ENCODE results near the gene RAB21. TPM values are rescaled to one million over a fixed set of nuclear protein-coding genes. Genes with fewer than 3 reads are reported as not detected.
A peak's percentile ranks its signal among the peaks of the same experiment; 100 is the strongest.

Gene RAB21
- 100 to 1,000 TPM in 1 of 2 donors, 10 to 100 TPM in 1; 95.7 to 117 TPM for total RNA-seq
- long read RNA-seq, full-length matches to known transcripts, result 2 of 7 reads
- long read RNA-seq, partial matches to known transcripts, result 1 of 7 reads
- long read RNA-seq, other reads (novel, unspliced or antisense), result 4 of 7 reads

- DNase-seq (peak; percentile 99), ATAC-seq (peak; percentile 98 to 99)
- intact Hi-C loops (cut with DNase I), result loop anchor here in 1 of 2 donors (10.0 kb wide), 1 partner anchor 90 kb away; the partner anchor contains the start of genes THAP2 and ZFC3H1
Observed at GRCh38 chr12:71754461-71755145, at the start of gene RAB21. Gene RAB21, plus strand, starts transcription at chr12:71754863. Its CDS starts 267 bp downstream, at chr12:71755130.

- ATAC-seq (no peak), DNase-seq (no peak)
- intact Hi-C loops (cut with DNase I), result no loop called here
Observed at GRCh38 chr12:71704920-71705319, 49.7 kb upstream of the RAB21 start.

- intact Hi-C loops (cut with DNase I), result no loop called here
- ATAC-seq (no peak), DNase-seq (no peak)
Observed at GRCh38 chr12:71708658-71709057, 46.0 kb upstream of the RAB21 start.

- peak in 1 of 2 donors; percentile 69 for ATAC-seq
- intact Hi-C loops (cut with DNase I), result no loop called here
Observed at GRCh38 chr12:71710276-71711125, 44.2 kb upstream of the RAB21 start.

GRCh38 chr12:71718611-71719010 lies 36.1 kb upstream of the RAB21 start:
- intact Hi-C loops (cut with DNase I), result no loop called here
- DNase-seq, result no peak
- ATAC-seq, result no peak

More at GRCh38 chr12:71710276-71711125, 44.2 kb upstream of the RAB21 start:
- DNase-seq, result no peak

- DNase-seq, result no peak
- ATAC-seq, result peak; percentile 30 to 87
- intact Hi-C loops (cut with DNase I), result no loop called here
Observed at GRCh38 chr12:71719647-71720370, 34.9 kb upstream of the RAB21 start.

GRCh38 chr12:71721783-71722505 lies 32.7 kb upstream of the RAB21 start:
- intact Hi-C loops (cut with DNase I), result no loop called here
- ATAC-seq, result no peak

GRCh38 chr12:71725011-71725410 lies 29.7 kb upstream of the RAB21 start:
- no peak for ATAC-seq
- DNase-seq, result no peak
- intact Hi-C loops (cut with DNase I), result no loop called here

More at GRCh38 chr12:71721783-71722505, 32.7 kb upstream of the RAB21 start:
- no peak for DNase-seq

- ATAC-seq (no peak), DNase-seq (no peak)
- intact Hi-C loops (cut with DNase I), result no loop called here
Observed at GRCh38 chr12:71726548-71726947, 28.1 kb upstream of the RAB21 start.

- ATAC-seq (no peak), DNase-seq (no peak)
- intact Hi-C loops (cut with DNase I), result no loop called here
Observed at GRCh38 chr12:71727958-71728357, 26.7 kb upstream of the RAB21 start.

GRCh38 chr12:71730936-71731335 lies 23.7 kb upstream of the RAB21 start:
- ATAC-seq (no peak), DNase-seq (no peak)
- intact Hi-C loops (cut with DNase I), result no loop called here

GRCh38 chr12:71731439-71732356 lies 23.0 kb upstream of the RAB21 start:
- ATAC-seq (no peak), DNase-seq (no peak)
- intact Hi-C loops (cut with DNase I), result no loop called here

GRCh38 chr12:71732357-71732712 lies 22.3 kb upstream of the RAB21 start:
- no peak for ATAC-seq
- no peak for DNase-seq
- intact Hi-C loops (cut with DNase I), result no loop called here

- DNase-seq (no peak), ATAC-seq (no peak)
- intact Hi-C loops (cut with DNase I), result no loop called here
Observed at GRCh38 chr12:71737197-71737596, 17.5 kb upstream of the RAB21 start.

GRCh38 chr12:71742998-71743397 lies 11.7 kb upstream of the RAB21 start:
- intact Hi-C loops (cut with DNase I), result loop anchor here in 1 of 2 donors (10.0 kb wide), 1 partner anchor 48 kb away; no protein-coding TSS in a partner anchor
- ATAC-seq (no peak), DNase-seq (no peak)

- DNase-seq (no peak), ATAC-seq (no peak)
- intact Hi-C loops (cut with DNase I), result loop anchor here (5.0 to 10.0 kb wide), 2 partner anchors 50 to 327 kb away; no protein-coding TSS in a partner anchor
Observed at GRCh38 chr12:71744522-71745300, 10.0 kb upstream of the RAB21 start.
